OCI-LY3 (cell line): ENCODE results near the gene ZNRF2.

ENCODE experiments used
- H2AFZ ChIP-seq: fragments of 200-600, 300-600 bp; shearing (Covaris generic); 2 replicates; pipeline ENCODE4 v1.6.0; 2014; ENCODE audit warnings: antibody characterized with exemption, low read depth, low read length
- H3K27ac ChIP-seq: fragments of 200-600, 300-600 bp; sonication (generic); 2 replicates; pipeline ENCODE4 v1.5.1; 2014; ENCODE audit warnings: mild to moderate bottlenecking, low read length, moderate library complexity, mixed read lengths
- H3K27me3 ChIP-seq: fragments of 200-600, 300-600 bp; sonication (generic); 2 replicates; pipeline ENCODE4 v1.6.1; 2014; ENCODE audit warnings: low read depth, low read length, mixed read lengths
- H3K36me3 ChIP-seq: fragments of 200-600, 300-600 bp; sonication (generic); replicated peaks from 2 replicates; pipeline ENCODE3; 2014; ENCODE audit warnings: low read depth, low read length, mixed read lengths
- H3K4me1 ChIP-seq: fragments of 300-600, 200-600 bp; sonication (generic); 2 replicates; pipeline ENCODE4 v1.6.1; 2014; ENCODE audit warnings: low read length, mixed read lengths
- H3K4me2 ChIP-seq: fragments of 200-600, 300-600 bp; sonication (generic); 2 replicates; pipeline ENCODE4 v1.6.1; 2014; ENCODE audit warnings: low read length, mixed read lengths
- H3K4me3 ChIP-seq: fragments of 300-600, 200-600 bp; sonication (generic); 2 replicates; pipeline ENCODE4 v1.5.1; 2014; ENCODE audit warnings: antibody characterized with exemption, mild to moderate bottlenecking, low read length, moderate library complexity
- H3K79me2 ChIP-seq: fragments of 300-600, 200-600 bp; shearing (Covaris generic); 2 replicates; pipeline ENCODE4 v1.6.1; 2014; ENCODE audit warnings: mild to moderate bottlenecking, low read length, mixed read lengths
- H3K9ac ChIP-seq: fragments of 300-600, 200-600 bp; shearing (Covaris generic); 2 replicates; pipeline ENCODE4 v1.6.0; 2014; ENCODE audit warnings: mild to moderate bottlenecking, low read length, moderate library complexity
- H3K9me3 ChIP-seq: fragments of 200-600, 300-600 bp; shearing (Covaris generic); 2 replicates; pipeline ENCODE4 v1.6.1; 2014; ENCODE audit warnings: low read length, mixed read lengths; ENCODE audit not compliant: insufficient read depth
- H4K20me1 ChIP-seq: fragments of 200-600, 300-600 bp; sonication (generic); 2 replicates; pipeline ENCODE4 v1.6.1; 2016; ENCODE audit warnings: low read length, mixed read lengths; ENCODE audit not compliant: insufficient read depth
- CTCF ChIP-seq: fragments of 200-600, 300-600 bp; sonication (generic); IDR thresholded peaks from 2 replicates; pipeline ENCODE4 v1.5.1; 2014; ENCODE audit warnings: antibody characterized with exemption, low read length, low read depth
- EZH2phosphoT487 ChIP-seq: fragments of 200-600 bp; shearing (Covaris generic); IDR thresholded peaks from 2 replicates; pipeline ENCODE4 v1.6.1; 2018; ENCODE audit warnings: antibody characterized with exemption, mixed run types, low read depth

Gene ZNRF2

GRCh38 chr7:30276203-30276900 is 8.0 kb upstream of the ZNRF2 start:
- Histone ChIP-seq H4K20me1 (no peaks in the 10 kb centered on the region), H3K27ac (no peak overlapping the region), H3K79me2 (no peaks in the 10 kb centered on the region), H3K9ac (no peak overlapping the region), H2AFZ (no peak overlapping the region), H3K4me2 (no peak overlapping the region), H3K27me3 (no peaks in the 10 kb centered on the region), H3K4me3 (no peak overlapping the region), H3K4me1 (peaks cover 34% of the 10 kb centered on the region), H3K36me3 (no peaks in the 10 kb centered on the region), H3K9me3 (no peaks in the 10 kb centered on the region)
- no peak for TF ChIP-seq EZH2phosphoT487
- TF ChIP-seq CTCF = peak; percentile 70

GRCh38 chr7:30278376-30278775 is 6.0 kb upstream of the ZNRF2 start:
- no peak overlapping the region for H3K4me2 ChIP-seq
- H3K9ac ChIP-seq = no peak overlapping the region
- H3K27me3 ChIP-seq = no peaks in the 10 kb centered on the region

GRCh38 chr7:30278849-30279652 is 5.3 kb upstream of the ZNRF2 start:
- peak overlapping the region; percentile 0; the same call in 1 of the 2 replicates for H3K27ac ChIP-seq
- peak overlapping the region; percentile 53 for H3K4me2 ChIP-seq
- no peak overlapping the region; the same call in 1 of the 2 replicates for H3K9ac ChIP-seq
- no peak for TF ChIP-seq CTCF
- TF ChIP-seq EZH2phosphoT487 = no peak
- H3K79me2 ChIP-seq = no peaks in the 10 kb centered on the region
- H2AFZ ChIP-seq = peak overlapping the region; percentile 10
- H4K20me1 ChIP-seq = no peaks in the 10 kb centered on the region
- no peaks in the 10 kb centered on the region for H3K27me3 ChIP-seq
- peaks cover 41% of the 10 kb centered on the region for H3K4me1 ChIP-seq
- no peaks in the 10 kb centered on the region for H3K36me3 ChIP-seq
- H3K9me3 ChIP-seq = no peaks in the 10 kb centered on the region
- peak overlapping the region; percentile 58 for H3K4me3 ChIP-seq

More at GRCh38 chr7:30278376-30278775, 6.0 kb upstream of the ZNRF2 start:
- Histone ChIP-seq H3K9me3 (no peaks in the 10 kb centered on the region), H3K27ac (no peak overlapping the region), H4K20me1 (no peaks in the 10 kb centered on the region), H3K79me2 (no peaks in the 10 kb centered on the region), H3K4me3 (no peak overlapping the region), H3K4me1 (peaks cover 37% of the 10 kb centered on the region), H3K36me3 (no peaks in the 10 kb centered on the region), H2AFZ (no peak overlapping the region)
- no peak for TF ChIP-seq CTCF
- TF ChIP-seq EZH2phosphoT487 = no peak

GRCh38 chr7:30279653-30279904 is 4.8 kb upstream of the ZNRF2 start:
- Histone ChIP-seq H3K27me3 (no peaks in the 10 kb centered on the region), H4K20me1 (no peaks in the 10 kb centered on the region), H3K4me2 (peak overlapping the region; percentile 53), H3K4me3 (peak overlapping the region; percentile 58), H3K9me3 (no peaks in the 10 kb centered on the region), H3K4me1 (peaks cover 36% of the 10 kb centered on the region), H2AFZ (peak overlapping the region; percentile 10), H3K27ac (peak overlapping the region; percentile 0; the same call in 1 of the 2 replicates), H3K79me2 (no peaks in the 10 kb centered on the region), H3K9ac (no peak overlapping the region; the same call in 1 of the 2 replicates), H3K36me3 (no peaks in the 10 kb centered on the region)
- no peak for TF ChIP-seq EZH2phosphoT487
- no peak for TF ChIP-seq CTCF
